NCI-H128 (cell line): ENCODE measurements around the gene NUDT2.

ENCODE experiments used
- DNase-seq: peaks from one replicate; lab custom pipeline; 2025; ENCODE audit not compliant: unreplicated experiment; lab: John Stamatoyannopoulos, UW

NUDT2 gene

DNA sequence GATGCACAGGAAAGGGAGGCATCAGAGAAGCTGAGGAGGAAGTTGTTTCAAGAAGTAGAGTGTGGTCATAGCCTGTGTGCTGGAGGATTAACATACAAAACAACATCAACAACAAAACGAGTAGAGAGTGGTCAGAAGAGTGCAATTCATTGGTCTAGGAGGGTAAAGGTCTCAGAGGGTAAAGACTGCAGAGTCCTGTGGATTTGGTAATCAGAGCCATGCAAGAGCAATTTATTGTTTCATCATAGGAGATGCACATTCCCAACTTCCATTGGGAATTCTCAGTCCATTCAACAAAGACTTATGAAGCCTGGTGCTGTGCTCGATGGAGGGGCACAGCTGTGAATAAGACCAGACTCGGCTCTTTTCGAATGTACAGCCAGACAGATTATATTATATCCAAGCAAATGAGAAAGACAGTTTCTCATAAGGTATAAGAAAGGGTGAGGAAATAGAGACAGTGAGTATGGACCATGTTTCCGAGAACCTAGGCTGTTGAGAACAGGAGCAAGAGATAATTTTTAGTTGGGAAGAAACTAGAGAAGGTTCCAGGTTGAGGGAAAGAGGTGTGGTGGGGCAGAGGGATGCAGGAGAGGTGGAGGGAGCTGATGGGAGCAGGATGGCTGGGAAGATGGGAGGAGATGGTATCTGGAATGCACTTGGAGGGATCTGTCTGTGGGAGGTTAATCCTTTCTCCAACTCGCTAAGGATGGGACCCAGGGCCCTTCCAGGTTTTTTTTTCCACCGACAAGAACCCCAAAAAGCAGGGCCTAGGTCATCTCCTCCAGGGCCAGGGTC lies 55.2 kb downstream of the NUDT2 start:
- no peak for DNase-seq

DNA sequence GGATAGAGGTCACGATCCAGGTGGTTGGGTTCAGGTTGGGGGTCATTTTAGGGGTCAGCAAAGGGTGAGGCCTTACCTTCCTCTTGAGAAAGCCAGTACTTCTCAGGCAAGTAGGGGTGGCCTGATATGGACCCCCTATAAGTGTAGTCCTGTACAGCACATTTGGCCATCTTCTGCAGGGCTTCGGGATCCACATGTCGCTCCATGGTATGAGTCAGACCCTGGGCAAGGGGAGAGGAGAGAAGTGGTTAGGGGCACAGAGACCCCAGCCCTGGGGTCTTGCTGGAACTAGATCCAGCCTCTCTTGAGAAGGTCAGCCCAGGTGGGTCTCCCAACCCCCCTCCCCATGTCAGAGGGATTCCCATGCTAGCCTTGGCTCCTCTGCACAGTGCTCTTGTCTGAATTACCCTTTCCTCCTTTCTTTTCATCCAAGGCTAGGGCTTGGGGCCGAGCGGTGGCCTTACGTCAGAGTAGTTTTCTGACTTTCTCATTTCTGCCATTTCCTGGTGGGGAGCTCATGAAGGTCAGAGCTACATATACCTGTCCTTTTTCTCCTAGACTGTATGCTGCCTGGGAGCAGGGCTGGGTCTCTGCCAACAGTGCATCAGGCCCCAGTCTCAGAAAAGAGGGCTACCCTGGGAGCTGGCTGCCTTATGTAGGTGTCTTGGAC lies 56.3 kb downstream of the NUDT2 start:
- DNase-seq: no peak

DNA sequence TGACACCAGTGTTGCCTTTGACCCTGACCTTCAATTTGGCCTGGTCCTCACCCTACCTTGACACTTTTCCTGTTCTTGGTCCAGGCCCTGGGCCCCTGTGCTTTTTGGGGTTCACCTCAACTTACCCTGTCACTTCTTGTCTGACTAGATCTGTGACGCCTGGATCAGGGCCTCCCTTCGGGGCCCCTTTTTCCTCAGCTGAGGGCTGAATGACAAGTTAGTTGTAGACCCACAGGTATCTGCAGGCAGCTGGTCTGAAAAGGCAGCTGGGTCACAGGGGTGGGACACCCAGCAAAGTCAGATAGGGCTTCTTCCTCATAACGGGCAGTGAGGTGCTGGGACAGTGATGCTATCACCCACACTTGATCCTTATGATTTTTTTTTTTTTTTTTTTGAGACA lies 57.3 kb downstream of the NUDT2 start:
- no peak for DNase-seq

GRCh38 chr9:34387239-34387638 lies 57.9 kb downstream of the NUDT2 start:
- DNase-seq: no peak

DNA sequence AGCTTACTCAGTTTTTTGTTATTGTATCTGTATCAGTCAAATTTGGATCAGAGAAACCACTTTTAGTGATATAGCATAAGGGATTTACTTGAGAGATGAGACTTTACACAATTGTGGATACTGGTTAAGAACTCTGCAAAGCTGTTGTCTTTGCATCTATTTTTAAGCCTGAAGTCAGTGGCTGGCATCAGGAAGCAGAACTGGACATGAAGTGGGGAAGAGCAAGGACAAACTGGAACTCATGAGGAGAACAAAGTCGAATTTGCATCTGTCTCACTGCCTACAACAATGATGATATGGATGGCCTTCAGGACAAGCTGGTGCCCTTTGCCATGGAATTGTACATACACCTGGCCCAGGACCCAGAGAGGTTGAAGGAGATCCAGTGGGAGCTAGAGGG lies 63.1 kb downstream of the NUDT2 start:
- DNase-seq: no peak
